8988T (cell line): ENCODE measurements around the gene RPL19.

Experiments
- DNase-seq: peaks from one replicate; pipeline ENCODE4 v3.0.0; 2011

The RPL19 gene

GRCh38 chr17:39173526-39174274 lies 26.4 kb upstream of the RPL19 start:
- no peak for DNase-seq

- peak; percentile 76 for DNase-seq
Observed at GRCh38 chr17:39174920-39175694, 25.0 kb upstream of the RPL19 start.

GRCh38 chr17:39175695-39176093 lies 24.4 kb upstream of the RPL19 start:
- DNase-seq: no peak

DNA sequence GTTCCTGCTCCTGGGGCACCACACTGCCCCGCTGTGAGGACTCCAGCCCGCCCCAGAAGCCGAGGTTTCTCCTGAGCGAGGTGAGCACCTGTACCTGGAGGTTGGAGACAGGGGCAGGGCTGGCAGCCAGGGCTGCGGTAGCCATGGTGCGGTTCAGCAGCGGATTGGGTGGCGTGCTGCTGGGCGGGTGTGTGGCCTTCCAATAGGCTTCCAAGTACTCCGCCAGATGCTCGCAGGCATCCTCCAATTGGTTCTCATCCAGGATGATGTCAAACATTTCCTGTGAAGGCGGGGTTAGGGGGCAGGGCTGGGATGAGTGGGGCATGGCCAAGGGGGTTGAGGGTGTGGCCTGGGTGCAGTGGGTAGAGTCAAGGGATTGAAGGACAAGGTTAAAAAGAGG lies 22.8 kb upstream of the RPL19 start:
- DNase-seq: no peak

GRCh38 chr17:39178536-39178935 lies 21.5 kb upstream of the RPL19 start:
- DNase-seq: no peak

- no peak for DNase-seq
Observed at GRCh38 chr17:39181303-39181702, 18.8 kb upstream of the RPL19 start.

DNA sequence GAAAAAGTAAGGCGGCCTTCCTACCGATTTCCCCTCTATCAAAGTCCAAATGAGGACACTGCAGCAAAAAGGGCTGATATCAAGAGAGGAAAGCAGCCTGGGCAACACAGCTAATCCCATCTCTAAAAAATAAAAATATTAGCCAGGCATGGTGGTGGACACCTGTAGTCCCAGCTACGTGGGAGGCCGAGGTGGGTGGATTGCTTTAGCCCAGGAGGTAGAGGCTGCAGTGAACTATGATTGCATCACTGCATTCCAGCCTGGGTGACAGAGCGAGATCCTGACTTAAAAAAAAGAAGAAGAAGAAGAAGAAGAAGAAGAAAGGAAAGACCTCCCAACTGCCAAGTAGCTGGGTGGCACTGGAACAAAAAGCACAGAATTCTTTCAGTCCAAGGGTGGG lies 17.0 kb upstream of the RPL19 start:
- DNase-seq: no peak

DNA sequence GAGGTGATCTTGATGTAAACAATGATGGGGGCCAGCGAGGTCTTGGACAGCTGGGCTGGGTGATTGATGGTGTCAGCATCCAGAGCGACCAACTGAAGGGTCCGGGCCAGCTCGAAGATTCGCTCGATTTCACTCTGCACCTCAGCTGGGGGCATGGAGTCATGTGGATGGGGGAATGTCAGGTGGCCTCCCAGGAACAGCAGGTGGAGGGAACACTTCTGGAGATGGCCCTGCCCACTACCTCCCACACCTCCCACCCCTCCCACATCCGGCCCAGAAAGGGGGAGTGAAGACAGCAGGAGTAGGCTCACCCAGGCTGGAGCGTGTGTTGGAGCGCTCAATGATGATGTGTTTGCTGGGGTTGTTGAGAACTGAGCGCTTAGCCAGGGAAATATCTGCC lies 16.4 kb upstream of the RPL19 start:
- DNase-seq: no peak

GRCh38 chr17:39186481-39187002 lies 13.5 kb upstream of the RPL19 start:
- DNase-seq: no peak

DNA sequence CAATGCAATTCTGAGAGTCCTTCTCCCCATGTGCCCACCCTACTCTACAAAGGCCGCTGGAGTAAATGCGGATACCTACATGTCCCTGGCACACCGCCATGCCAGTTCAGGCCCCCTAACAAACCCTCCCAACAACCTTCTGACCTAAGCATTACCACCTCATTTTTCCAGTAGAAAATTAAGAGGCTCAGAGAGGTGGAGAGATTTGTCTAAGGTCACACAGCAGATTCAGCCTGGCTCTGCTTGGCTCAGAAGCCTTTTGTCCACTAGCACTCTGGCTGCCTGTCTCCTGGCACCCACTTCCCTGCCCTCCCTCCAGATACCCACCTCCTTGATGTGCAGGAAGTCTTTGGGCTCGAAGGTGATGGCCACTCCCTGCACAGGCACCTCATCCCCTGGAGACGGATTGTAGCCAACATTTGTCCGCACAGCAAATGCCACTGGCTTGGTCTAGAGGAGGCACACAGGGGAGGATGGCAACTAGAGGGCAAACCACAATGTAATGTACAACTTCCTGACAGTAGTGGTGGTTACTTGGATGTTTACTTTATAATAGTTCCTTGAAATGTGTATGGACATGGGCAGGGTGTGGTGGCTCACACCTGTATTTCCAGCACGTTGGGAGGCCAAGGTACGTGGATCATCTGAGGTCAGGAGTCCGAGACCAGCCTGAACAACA lies 12.8 kb upstream of the RPL19 start:
- DNase-seq: no peak

DNA sequence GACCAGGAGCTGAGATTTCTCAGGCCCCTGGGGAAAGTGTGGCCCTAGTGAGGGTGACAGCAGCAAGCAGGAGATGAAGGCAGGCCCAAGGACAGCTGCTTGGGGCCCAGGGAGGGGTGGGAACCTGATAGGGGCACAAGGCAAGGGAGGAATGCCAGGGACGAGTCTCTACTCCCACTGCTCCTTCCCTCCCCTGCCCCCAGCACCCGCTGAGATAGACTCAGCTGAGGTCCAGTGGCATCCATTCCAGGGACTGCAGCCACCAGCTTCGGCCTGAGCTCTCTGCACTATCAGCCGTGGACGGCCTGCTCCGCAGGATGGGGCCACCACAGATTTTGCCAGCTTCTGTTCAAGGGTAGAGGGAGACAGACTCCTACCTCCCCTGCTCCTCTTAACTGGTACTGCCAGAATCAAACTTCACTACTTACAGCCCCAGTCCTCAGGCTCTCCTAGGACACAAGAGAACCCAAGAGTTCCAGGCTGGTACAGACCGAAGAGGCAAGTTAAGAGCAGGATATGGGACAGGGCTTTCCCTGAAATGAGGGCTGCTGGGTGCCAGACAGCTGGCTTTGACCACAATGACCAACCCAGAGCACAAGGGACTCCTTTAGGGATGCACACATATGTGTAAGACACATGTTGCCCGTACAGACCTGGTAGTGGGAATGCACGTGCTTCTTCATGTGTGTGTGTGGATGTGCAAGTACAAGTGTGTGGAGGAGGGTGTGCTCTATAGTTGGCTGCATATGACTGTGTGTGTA lies 8.2 kb upstream of the RPL19 start:
- no peak for DNase-seq

GRCh38 chr17:39192901-39193300 lies 7.2 kb upstream of the RPL19 start:
- DNase-seq: no peak

- DNase-seq: no peak
Observed at GRCh38 chr17:39193346-39193745, 6.7 kb upstream of the RPL19 start.

DNA sequence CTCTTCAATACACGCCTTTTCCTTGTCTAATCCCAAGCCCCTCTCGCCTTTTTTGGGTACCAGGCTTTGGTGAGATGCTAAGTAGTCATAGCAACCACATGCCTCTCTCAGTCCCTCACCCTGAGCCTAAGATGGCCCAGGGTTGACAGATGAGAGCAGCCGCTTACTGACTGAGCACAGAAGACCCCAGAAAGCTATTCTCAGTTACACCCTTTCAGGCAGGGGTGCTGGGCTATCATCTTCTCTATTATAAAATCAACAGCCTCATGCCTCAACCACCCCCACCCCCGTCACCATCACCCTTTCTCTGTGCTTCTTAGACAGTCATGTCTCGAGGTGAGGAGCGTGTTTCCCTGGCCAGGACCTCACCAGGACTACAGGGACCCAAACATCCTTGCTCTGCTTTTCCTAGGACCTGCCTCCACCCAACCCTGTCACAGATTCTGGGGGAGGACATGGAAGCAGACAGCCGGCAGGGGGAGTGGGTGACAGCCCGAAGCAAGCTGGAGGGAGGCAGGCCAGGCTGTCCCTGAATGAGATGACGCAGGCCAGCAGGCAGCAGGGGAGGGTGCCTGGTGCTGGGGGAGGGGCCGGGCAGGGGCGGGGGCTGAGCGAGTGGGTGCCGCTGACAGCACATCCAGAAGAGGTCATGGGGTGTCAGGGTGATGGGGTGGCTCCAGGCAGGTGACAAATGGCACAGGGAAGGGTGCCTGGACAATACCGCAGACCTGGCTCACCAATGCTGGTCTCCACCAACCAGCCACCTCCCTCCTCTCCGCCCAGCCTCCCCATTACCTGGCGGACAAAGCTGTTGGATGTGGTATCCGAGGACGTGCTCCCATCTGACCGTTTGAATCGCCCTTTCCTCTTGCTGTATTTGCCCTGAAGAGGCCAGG lies 5.7 kb upstream of the RPL19 start:
- peak; percentile 89 for DNase-seq

DNA sequence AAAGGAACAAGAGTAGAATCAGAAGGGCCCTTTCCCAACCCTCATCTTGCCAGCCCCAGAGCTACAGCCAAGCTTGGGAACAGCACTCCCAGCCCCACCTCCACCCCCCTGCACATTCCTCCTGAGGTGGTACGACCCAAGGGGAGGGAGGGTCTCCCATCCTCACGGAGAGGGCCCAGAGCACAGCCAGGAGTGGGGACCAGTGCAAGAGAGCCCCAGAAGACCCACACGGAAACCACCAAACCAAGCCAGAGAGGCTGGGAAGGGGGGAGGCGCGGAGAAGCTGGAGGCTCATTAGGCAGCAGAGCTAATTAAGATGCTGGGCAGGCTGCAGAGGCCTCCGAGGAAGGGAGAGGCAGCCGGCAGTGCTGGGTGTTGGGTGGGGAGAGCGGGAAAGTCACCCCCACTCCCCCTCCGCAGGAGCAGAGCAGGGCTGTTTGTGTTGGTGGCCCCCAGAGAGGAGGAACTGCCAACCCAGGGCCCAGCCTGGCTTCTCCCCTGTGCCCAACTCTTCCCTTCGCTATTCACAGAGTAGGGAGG lies 5.0 kb upstream of the RPL19 start:
- DNase-seq: no peak

DNA sequence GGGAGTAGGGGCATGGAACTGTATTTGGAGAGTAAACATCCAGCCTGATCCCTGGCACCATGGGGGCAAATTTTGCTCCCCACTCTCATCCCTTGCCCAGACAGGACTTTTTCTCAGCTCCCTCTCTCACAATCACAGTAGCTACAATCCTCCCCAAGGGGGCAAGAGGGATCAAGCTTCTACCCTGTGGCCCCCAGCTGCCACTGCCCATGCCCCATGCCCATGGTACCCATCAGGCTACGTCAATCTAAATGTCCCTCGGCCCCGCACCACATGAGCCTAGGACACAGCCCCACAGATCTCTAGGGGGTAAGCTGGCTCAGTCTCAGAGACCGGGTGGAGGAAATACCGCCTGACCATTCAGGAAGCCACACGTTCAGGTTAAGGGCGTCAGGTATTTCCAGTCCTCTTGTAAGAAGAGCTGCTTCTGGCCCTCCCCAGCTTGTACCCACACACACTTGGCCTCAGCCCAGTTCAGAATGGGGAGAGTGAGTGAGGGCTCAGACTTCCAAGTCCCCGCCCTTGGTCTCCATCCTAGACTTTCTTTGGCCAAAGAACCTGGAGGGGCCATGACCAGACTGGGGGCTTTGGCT lies 4.4 kb upstream of the RPL19 start:
- DNase-seq: no peak

DNA sequence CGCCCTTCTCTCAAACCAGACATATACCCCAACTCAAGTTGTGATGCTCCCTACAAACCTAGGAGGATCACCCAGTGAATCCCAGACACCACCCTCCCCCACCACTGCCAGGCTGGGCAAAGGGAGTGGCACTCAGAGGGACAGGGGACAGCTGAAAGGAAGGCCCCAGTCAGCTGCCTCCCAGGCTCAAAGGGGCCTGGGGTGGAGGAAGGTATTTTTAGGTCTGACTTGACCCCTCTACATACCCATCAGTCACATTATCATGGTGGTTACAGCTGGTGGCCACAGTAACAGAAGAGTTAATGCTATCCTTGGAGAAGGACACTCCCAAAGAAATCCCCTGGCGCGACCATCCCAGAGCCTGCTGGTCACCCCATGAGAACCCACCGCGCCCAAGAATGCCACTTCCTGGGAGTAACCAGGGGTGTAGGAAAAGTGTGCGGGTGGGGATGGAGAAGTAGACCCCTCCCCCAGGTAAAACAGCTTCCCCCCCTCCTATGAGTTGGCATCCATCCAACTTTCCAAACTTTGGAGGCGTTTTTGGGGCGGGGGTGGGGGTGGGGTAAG lies 3.8 kb upstream of the RPL19 start:
- DNase-seq: no peak

DNA sequence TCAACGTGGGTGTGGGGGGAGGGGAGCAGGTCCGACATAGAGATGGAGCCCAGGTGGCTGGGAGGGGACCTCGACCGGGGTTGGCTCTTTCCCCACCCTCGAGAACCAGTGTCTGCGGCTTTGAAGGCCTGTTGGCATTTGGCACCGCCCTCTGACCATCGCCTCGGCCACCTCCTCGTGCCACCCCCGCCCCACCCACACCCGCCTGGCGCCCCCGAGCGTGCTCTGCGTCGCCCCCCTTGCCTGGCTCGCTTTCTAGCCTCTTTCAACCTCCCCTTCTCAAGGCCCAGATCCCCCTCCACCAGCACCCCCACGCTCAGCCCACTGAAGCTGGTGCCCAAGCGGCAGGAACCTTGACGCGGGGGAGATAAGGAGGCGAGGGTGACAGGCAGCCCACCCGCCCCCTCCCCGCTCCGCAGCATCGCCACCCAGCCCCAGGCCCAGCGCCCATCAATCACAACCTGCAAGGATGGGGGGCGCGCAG lies 3.2 kb upstream of the RPL19 start:
- DNase-seq: no peak

DNA sequence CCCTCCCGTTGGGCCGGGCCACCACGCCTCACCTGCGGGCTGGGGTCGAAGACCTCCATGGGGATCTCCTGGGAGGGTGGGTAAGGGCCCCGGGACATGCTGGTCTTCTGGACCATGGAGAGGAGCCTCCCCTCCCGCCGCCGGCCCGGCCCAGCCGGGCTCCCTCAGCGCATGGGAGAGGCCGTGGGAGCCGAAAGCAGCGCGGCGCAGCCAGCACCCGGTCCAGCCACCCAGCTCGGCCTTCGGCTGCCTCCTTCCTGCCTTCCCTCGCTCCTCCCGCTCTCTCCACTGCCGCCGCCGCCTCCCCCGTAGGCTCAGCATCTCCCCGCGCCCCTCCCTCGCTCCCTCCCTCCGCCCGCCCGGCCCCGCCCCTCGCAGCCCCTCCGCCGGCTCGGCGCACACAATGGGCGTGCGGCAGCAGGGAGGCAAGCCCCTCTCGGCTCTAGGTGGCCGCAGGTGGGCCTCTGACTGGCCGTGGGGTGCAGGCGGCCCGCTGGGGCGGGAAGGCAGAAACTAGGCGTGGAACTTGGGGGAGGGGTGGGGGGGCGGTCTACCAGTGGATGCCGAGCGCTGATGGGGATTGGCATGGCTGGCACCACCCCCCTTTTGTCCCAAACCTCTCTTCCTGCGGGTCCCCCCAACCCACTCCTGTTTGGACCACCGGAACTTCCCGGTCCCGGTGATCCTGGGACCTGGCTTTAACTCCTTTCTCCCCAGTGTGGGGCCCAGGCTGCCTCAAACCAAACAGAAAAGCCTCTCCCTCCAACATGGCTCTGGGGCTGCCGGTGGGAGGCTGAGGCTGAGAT lies 2.5 kb upstream of the RPL19 start, which contains the start of gene CACNB1:
Gene CACNB1 (minus strand): TSS at position 290 of the 806 bp plus-strand sequence. CDS start 174 bp downstream, at position 116.
- DNase-seq: peak; percentile 83

DNA sequence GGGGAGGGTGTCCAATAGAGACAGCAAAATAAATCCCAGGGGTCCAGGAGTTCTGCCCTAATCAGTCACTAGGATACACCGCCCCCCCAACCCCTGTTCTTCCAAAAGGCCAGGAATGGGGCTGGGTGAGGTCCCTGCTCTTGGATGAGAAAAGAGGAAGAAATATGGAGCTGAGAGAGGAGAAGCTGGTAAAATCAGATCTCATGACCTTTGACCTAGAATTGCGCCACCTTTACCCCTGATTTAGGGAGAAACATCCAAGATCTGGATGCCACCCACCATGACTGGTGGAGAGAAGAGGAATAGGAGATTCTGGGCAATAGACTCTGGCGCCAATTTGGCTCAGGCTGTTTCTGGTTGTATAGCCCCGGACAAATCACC lies 1.9 kb upstream of the RPL19 start:
- DNase-seq: no peak
